ENCODE measurements around the gene TSNAXIP1. TPM values are rescaled to one million over a fixed set of nuclear protein-coding genes. Genes with fewer than 3 reads are reported as not detected.

Gene TSNAXIP1
- total RNA-seq, 1 donor from 2014 or later, result 4.1 TPM

- H3K36me3 Mint-ChIP-seq (ENCODE audit: unreplicated experiment), result peaks cover 23% of the 10 kb centered on the region
- TF ChIP-seq CTCF (IDR thresholded peaks at IDR 0.05), result no peak
- no peak for DNase-seq (ENCODE audit: extremely low spot score, unreplicated experiment)
- H3K27ac Mint-ChIP-seq (ENCODE audit: unreplicated experiment), result peak overlapping the region; percentile 77
- no peaks in the 10 kb centered on the region for H3K9me3 Mint-ChIP-seq (ENCODE audit: unreplicated experiment)
- H3K4me3 Mint-ChIP-seq (ENCODE audit: unreplicated experiment), result peak overlapping the region; percentile 92
- no peaks in the 10 kb centered on the region for H3K27me3 Mint-ChIP-seq (ENCODE audit: unreplicated experiment)
- peaks cover 26% of the 10 kb centered on the region for H3K4me1 Mint-ChIP-seq (ENCODE audit: unreplicated experiment)
These were observed 65.5 kb downstream of the TSNAXIP1 start for GRCh38 chr16:67872131-67872630.

GRCh38 chr16:67872631-67873434 lies 66.1 kb downstream of the TSNAXIP1 start, which contains the start of gene EDC4:
TSS of gene EDC4 (plus strand) at chr16:67873052. CDS start at chr16:67873262, 210 bp downstream.
- peak within 1 kb of the TSS; percentile 94 for H3K27ac Mint-ChIP-seq (ENCODE audit: unreplicated experiment)
- TF ChIP-seq CTCF (IDR thresholded peaks at IDR 0.05), result no peak
- H3K36me3 Mint-ChIP-seq (ENCODE audit: unreplicated experiment), result peaks cover 26% of the 10 kb centered on the region
- no peaks in the 10 kb centered on the region for H3K27me3 Mint-ChIP-seq (ENCODE audit: unreplicated experiment)
- H3K4me3 Mint-ChIP-seq (ENCODE audit: unreplicated experiment), result peak within 1 kb of the TSS; percentile 92
- DNase-seq (ENCODE audit: extremely low spot score, unreplicated experiment), result peak; percentile 93
- H3K9me3 Mint-ChIP-seq (ENCODE audit: unreplicated experiment), result no peaks in the 10 kb centered on the region
- H3K4me1 Mint-ChIP-seq (ENCODE audit: unreplicated experiment), result peaks cover 26% of the 10 kb centered on the region

GRCh38 chr16:67873435-67874370 lies 67.0 kb downstream of the TSNAXIP1 start:
- no peaks in the 10 kb centered on the region for H3K9me3 Mint-ChIP-seq (ENCODE audit: unreplicated experiment)
- H3K27ac Mint-ChIP-seq (ENCODE audit: unreplicated experiment), result peak overlapping the region; percentile 94
- no peak for DNase-seq (ENCODE audit: extremely low spot score, unreplicated experiment)
- peaks cover 29% of the 10 kb centered on the region for H3K36me3 Mint-ChIP-seq (ENCODE audit: unreplicated experiment)
- peaks cover 26% of the 10 kb centered on the region for H3K4me1 Mint-ChIP-seq (ENCODE audit: unreplicated experiment)
- H3K27me3 Mint-ChIP-seq (ENCODE audit: unreplicated experiment), result no peaks in the 10 kb centered on the region
- H3K4me3 Mint-ChIP-seq (ENCODE audit: unreplicated experiment), result peak overlapping the region; percentile 92
- no peak for TF ChIP-seq CTCF (IDR thresholded peaks at IDR 0.05)

GRCh38 chr16:67874372-67874771 lies 67.7 kb downstream of the TSNAXIP1 start:
- Mint-ChIP-seq H3K4me3 (ENCODE audit: unreplicated experiment) (peak overlapping the region; percentile 92), H3K9me3 (ENCODE audit: unreplicated experiment) (no peaks in the 10 kb centered on the region), H3K27ac (ENCODE audit: unreplicated experiment) (peak overlapping the region; percentile 94), H3K27me3 (ENCODE audit: unreplicated experiment) (no peaks in the 10 kb centered on the region), H3K4me1 (ENCODE audit: unreplicated experiment) (peaks cover 26% of the 10 kb centered on the region), H3K36me3 (ENCODE audit: unreplicated experiment) (peaks cover 34% of the 10 kb centered on the region)
- DNase-seq (ENCODE audit: extremely low spot score, unreplicated experiment), result no peak
- no peak for TF ChIP-seq CTCF (IDR thresholded peaks at IDR 0.05)

Measured in osteocyte (in vitro differentiated cells).